ENCODE data around the gene SLC31A1.

Gene SLC31A1

DNA sequence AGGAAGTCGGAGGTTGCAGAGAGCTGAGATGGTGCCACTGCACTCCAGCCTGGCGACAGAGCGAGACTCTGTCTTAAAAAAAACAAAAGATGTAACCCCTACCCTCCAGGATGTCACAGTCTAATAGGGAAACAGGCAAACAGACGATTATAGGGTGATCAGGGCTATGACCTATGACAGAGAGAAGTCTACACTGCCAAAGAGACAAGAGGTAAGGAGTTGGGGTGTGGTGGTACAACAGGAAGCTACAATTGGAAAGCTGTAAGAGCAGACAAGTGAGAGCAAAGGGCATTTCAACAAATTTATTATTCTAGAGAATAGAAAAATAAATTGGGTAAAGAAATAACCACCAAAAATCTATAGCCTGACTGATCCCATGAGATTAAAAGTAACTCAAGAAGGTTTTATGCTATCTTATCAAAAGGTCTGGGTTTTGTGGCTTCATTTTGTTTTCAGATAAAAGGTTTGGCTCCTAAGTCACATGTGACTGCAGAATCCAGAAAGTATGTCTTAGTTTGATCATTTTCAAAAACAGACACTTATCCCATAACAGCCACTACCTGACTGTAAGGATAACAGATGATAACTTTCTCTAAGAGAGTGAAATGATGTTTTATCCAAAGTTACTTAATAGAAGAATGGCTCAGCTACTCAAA lies 46.7 kb downstream of the SLC31A1 start:
- H3K9ac ChIP-seq (ENCODE audit: low read length), result no peak overlapping the region
- H3K79me2 ChIP-seq (ENCODE audit: insufficient read depth, low read length), result 0 out of 2 replicates have a peak, but pooled peaks cover 4% of the 10 kb centered on the region
- H2AFZ ChIP-seq (ENCODE audit: low read depth, low read length, severe bottlenecking), result no peak overlapping the region
- H3K4me3 ChIP-seq (ENCODE audit: insufficient read depth, low read length, poor library complexity, severe bottlenecking), result no peak overlapping the region
- no peak for TF ChIP-seq EZH2phosphoT487 (conservative IDR thresholded peaks at IDR 0.05; ENCODE audit: low read length)
- no peaks in the 10 kb centered on the region for H3K9me3 ChIP-seq (ENCODE audit: insufficient read depth, low read length)
- H4K20me1 ChIP-seq (ENCODE audit: low read depth, low read length), result no peaks in the 10 kb centered on the region
- H3K27me3 ChIP-seq (ENCODE audit: low read length), result no peaks in the 10 kb centered on the region
- H3F3A ChIP-seq (ENCODE audit: insufficient read depth), result no peaks in the 10 kb centered on the region
- H3K4me2 ChIP-seq (ENCODE audit: low read depth, low read length, poor library complexity, severe bottlenecking), result no peak overlapping the region
- H3K36me3 ChIP-seq (ENCODE audit: low read length), result peaks cover 21% of the 10 kb centered on the region; the same call in 1 of the 2 replicates
- no peaks in the 10 kb centered on the region for H3K9me2 ChIP-seq (replicated peaks; ENCODE audit: insufficient read depth, low read length)
- H3K27ac ChIP-seq (ENCODE audit: low read depth, low read length), result no peak overlapping the region

DNA sequence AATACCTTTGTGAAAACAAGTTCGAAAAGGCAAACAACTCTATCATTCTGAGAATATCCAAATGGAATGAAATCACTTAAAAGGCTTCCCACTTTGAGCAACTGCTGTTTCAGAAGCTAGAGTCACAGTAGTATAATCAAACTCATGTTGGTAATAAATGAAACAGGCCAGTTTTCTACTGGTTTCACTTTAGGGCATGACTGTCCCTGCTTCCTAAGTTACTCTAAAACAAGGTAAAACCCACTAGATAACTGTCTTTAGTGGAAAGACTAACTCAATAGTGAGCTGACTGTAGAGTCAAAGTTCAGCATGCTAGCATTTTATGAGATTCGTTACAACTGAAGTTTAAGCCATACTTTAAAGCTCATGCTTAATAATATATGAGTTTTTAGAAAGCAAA lies 48.0 kb downstream of the SLC31A1 start:
- no peaks in the 10 kb centered on the region for H4K20me1 ChIP-seq (ENCODE audit: low read depth, low read length)
- H3K27me3 ChIP-seq (ENCODE audit: low read length), result no peaks in the 10 kb centered on the region
- no peak overlapping the region for H3K4me3 ChIP-seq (ENCODE audit: insufficient read depth, low read length, poor library complexity, severe bottlenecking)
- H3K27ac ChIP-seq (ENCODE audit: low read depth, low read length), result no peak overlapping the region
- TF ChIP-seq, protein P1, sequence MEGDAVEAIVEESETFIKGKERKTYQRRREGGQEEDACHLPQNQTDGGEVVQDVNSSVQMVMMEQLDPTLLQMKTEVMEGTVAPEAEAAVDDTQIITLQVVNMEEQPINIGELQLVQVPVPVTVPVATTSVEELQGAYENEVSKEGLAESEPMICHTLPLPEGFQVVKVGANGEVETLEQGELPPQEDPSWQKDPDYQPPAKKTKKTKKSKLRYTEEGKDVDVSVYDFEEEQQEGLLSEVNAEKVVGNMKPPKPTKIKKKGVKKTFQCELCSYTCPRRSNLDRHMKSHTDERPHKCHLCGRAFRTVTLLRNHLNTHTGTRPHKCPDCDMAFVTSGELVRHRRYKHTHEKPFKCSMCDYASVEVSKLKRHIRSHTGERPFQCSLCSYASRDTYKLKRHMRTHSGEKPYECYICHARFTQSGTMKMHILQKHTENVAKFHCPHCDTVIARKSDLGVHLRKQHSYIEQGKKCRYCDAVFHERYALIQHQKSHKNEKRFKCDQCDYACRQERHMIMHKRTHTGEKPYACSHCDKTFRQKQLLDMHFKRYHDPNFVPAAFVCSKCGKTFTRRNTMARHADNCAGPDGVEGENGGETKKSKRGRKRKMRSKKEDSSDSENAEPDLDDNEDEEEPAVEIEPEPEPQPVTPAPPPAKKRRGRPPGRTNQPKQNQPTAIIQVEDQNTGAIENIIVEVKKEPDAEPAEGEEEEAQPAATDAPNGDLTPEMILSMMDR (IDR thresholded peaks at IDR 0.05; ENCODE audit: insufficient read depth, low read length, poor library complexity, severe bottlenecking), result no peak
- TF ChIP-seq EZH2phosphoT487 (conservative IDR thresholded peaks at IDR 0.05; ENCODE audit: low read length), result no peak
- peaks cover 16% of the 10 kb centered on the region; the same call in 1 of the 2 replicates for H3K79me2 ChIP-seq (ENCODE audit: insufficient read depth, low read length)
- H3K9me3 ChIP-seq (ENCODE audit: insufficient read depth, low read length), result no peaks in the 10 kb centered on the region
- H2AFZ ChIP-seq (ENCODE audit: low read depth, low read length, severe bottlenecking), result no peak overlapping the region
- no peaks in the 10 kb centered on the region for H3F3A ChIP-seq (ENCODE audit: insufficient read depth)
- no peak overlapping the region for H3K4me2 ChIP-seq (ENCODE audit: low read depth, low read length, poor library complexity, severe bottlenecking)
- peaks cover 23% of the 10 kb centered on the region; the same call in 1 of the 2 replicates for H3K36me3 ChIP-seq (ENCODE audit: low read length)
- H3K9me2 ChIP-seq (replicated peaks; ENCODE audit: insufficient read depth, low read length), result no peaks in the 10 kb centered on the region
- no peak overlapping the region for H3K9ac ChIP-seq (ENCODE audit: low read length)

DNA sequence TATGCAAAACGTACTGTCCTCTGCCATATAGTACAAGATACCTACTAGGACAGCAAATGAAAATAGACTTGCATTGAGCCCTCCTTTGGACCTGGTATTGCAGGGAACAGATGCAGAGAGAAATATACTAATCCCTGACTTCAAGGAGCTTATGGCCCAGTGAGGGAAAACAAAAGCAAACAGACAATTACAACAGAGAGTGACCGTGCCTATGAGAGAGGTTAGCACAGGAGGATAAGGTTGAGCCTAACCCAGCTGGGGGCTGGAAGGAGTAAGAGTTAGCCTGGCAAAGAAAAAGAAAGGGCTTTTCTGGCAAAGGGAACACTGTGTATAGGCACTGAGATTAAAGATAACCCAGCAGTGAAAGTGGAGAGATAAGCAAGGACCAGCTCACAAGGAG lies 48.5 kb downstream of the SLC31A1 start:
- peaks cover 4% of the 10 kb centered on the region; the same call in 1 of the 2 replicates for H3F3A ChIP-seq (ENCODE audit: insufficient read depth)
- H3K9ac ChIP-seq (ENCODE audit: low read length), result no peak overlapping the region
- no peaks in the 10 kb centered on the region for H4K20me1 ChIP-seq (ENCODE audit: low read depth, low read length)
- H3K27me3 ChIP-seq (ENCODE audit: low read length), result no peaks in the 10 kb centered on the region
- no peaks in the 10 kb centered on the region for H3K9me2 ChIP-seq (replicated peaks; ENCODE audit: insufficient read depth, low read length)
- TF ChIP-seq, protein P1 (IDR thresholded peaks at IDR 0.05; ENCODE audit: insufficient read depth, low read length, poor library complexity, severe bottlenecking), result no peak
- TF ChIP-seq EZH2phosphoT487 (conservative IDR thresholded peaks at IDR 0.05; ENCODE audit: low read length), result no peak
- H3K9me3 ChIP-seq (ENCODE audit: insufficient read depth, low read length), result no peaks in the 10 kb centered on the region
- no peak overlapping the region for H3K4me2 ChIP-seq (ENCODE audit: low read depth, low read length, poor library complexity, severe bottlenecking)
- H3K79me2 ChIP-seq (ENCODE audit: insufficient read depth, low read length), result peaks cover 20% of the 10 kb centered on the region; the same call in 1 of the 2 replicates
- no peak overlapping the region for H3K4me3 ChIP-seq (ENCODE audit: insufficient read depth, low read length, poor library complexity, severe bottlenecking)
- no peak overlapping the region for H2AFZ ChIP-seq (ENCODE audit: low read depth, low read length, severe bottlenecking)
- H3K36me3 ChIP-seq (ENCODE audit: low read length), result peaks cover 23% of the 10 kb centered on the region; the same call in 1 of the 2 replicates
- H3K27ac ChIP-seq (ENCODE audit: low read depth, low read length), result no peak overlapping the region
